ENCODE data around the gene HSD11B2.

- TF ChIP-seq CTCF (IDR thresholded peaks at IDR 0.05; ENCODE audit: low read depth, low read length) (no peak), POLR2A (IDR thresholded peaks at IDR 0.05; ENCODE audit: extremely low read depth, insufficient read length) (no peak), MYC (IDR thresholded peaks at IDR 0.05; ENCODE audit: low read depth, low read length) (no peak)
These were observed 16.1 kb downstream of the HSD11B2 start for GRCh38 chr16:67446968-67447507.

Measured in NB4 (cell line).